PC-3 (cell line): Measurements from ENCODE around the gene TNFRSF1B. TPM values are rescaled to one million over a fixed set of nuclear protein-coding genes. Genes with fewer than 3 reads are reported as not detected.

Experiments
- ATAC-seq: fragments of 200-7000 bp; cut with Tn5 transposase; 2 replicates; pipeline ENCODE4 v1.9.1; 2020; ENCODE audit warnings: mild to moderate bottlenecking, moderate library complexity
- BruUV-seq: library from RNA; stranded (reverse); fragments of 400-500 nt; replicated peaks from 2 replicates; lab custom pipeline; 2021; lab: Mats Ljungman, UMichigan
- CTCF ChIA-PET: fragments of 300-600 bp; sonication (Branson Sonifier 250); formaldehyde crosslinking; loops from one replicate; lab custom pipeline; 2022; ENCODE audit warnings: antibody characterized with exemption; lab: Charles Lee
- POLR2A ChIA-PET: fragments of 300-600 bp; sonication (Branson Sonifier 250); formaldehyde crosslinking; loops from one replicate; lab custom pipeline; 2022; ENCODE audit warnings: antibody characterized with exemption; ENCODE audit not compliant: unreplicated experiment; lab: Charles Lee
- DNase-seq: peaks from one replicate; pipeline ENCODE4 v3.0.0-alpha.2; 2015
- H2AFZ ChIP-seq: fragments of 300-600 bp; sonication (generic); 2 replicates; pipeline ENCODE4 v1.6.0; 2016; ENCODE audit warnings: antibody characterized with exemption, low read length
- H3F3A ChIP-seq: fragments of 300-600 bp; sonication (generic); one replicate; pipeline ENCODE4 v1.6.0; 2017; ENCODE audit warnings: antibody characterized with exemption, low read length, control low read depth, mild to moderate bottlenecking; ENCODE audit not compliant: unreplicated experiment
- H3K27ac ChIP-seq: fragments of 300-600 bp; sonication (generic); 2 replicates; pipeline ENCODE4 v1.5.1; 2016; ENCODE audit warnings: mild to moderate bottlenecking, low read length
- H3K27me3 ChIP-seq: fragments of 300-600 bp; sonication (generic); 2 replicates; pipeline ENCODE4 v1.6.1; 2016; ENCODE audit warnings: low read length, mixed read lengths
- H3K36me3 ChIP-seq: fragments of 300-600 bp; sonication (generic); 2 replicates; pipeline ENCODE4 v1.6.1; 2016; ENCODE audit warnings: low read depth, mixed run types, low read length, mixed read lengths
- H3K4me1 ChIP-seq: fragments of 300-600 bp; sonication (generic); 2 replicates; pipeline ENCODE4 v1.5.1; 2016; ENCODE audit warnings: low read length; ENCODE audit not compliant: insufficient read depth
- H3K4me2 ChIP-seq: fragments of 300-600 bp; sonication (generic); 2 replicates; pipeline ENCODE4 v1.6.0; 2016; ENCODE audit warnings: low read length
- H3K4me3 ChIP-seq: fragments of 300-600 bp; sonication (generic); 2 replicates; pipeline ENCODE4 v1.5.1; 2016; ENCODE audit warnings: mild to moderate bottlenecking, low read length, mixed read lengths
- H3K79me2 ChIP-seq: fragments of 300-600 bp; sonication (generic); 2 replicates; pipeline ENCODE4 v1.6.1; 2017; ENCODE audit warnings: low read length, mixed read lengths
- H3K9ac ChIP-seq: fragments of 300-600 bp; sonication (generic); 2 replicates; pipeline ENCODE4 v1.6.0; 2016; ENCODE audit warnings: mild to moderate bottlenecking, low read length
- H3K9me2 ChIP-seq: fragments of 300-600 bp; sonication (generic); replicated peaks from 2 replicates; pipeline ENCODE4 v1.6.1; 2016; ENCODE audit warnings: mixed run types, low read length, mixed read lengths
- H3K9me3 ChIP-seq: fragments of 300-600 bp; sonication (generic); 2 replicates; pipeline ENCODE4 v1.6.1; 2016; ENCODE audit warnings: low read length, mixed read lengths
- H4K20me1 ChIP-seq: fragments of 300-600 bp; sonication (generic); 2 replicates; pipeline ENCODE4 v1.6.1; 2016; ENCODE audit warnings: low read length, mixed read lengths
- EZH2 ChIP-seq: fragments of 300-600 bp; sonication (generic); IDR thresholded peaks from one replicate; pipeline ENCODE4 v1.6.1; 2017; ENCODE audit warnings: antibody characterized with exemption, mild to moderate bottlenecking, low read length; ENCODE audit not compliant: unreplicated experiment
- EZH2phosphoT487 ChIP-seq: fragments of 300-600 bp; sonication (generic); IDR thresholded peaks from 2 replicates; pipeline ENCODE4 v1.6.1; 2018; ENCODE audit warnings: mild to moderate bottlenecking, antibody characterized with exemption, low read length, borderline replicate concordance
- intact Hi-C: fragments of 100-400 bp; cut with micrococcal nuclease; formaldehyde crosslinking; loops from 2 replicates; pipeline ENCODE4 v1.9.0; 2023
- total RNA-seq: library from RNA; depleted of rRNA; stranded (reverse); fragments of >200 nt; gene quantifications from 2 replicates; pipeline ENCODE4 v1.2.3, GENCODE V29; 2014
- TF ChIP-seq, protein P1 (sequence below): fragments of 300-600 bp; sonication (generic); conservative IDR thresholded peaks from 2 replicates; pipeline ENCODE4 v1.5.1; 2017; ENCODE audit warnings: antibody characterized with exemption, low read depth, mild to moderate bottlenecking, low read length

The TNFRSF1B gene
- total RNA-seq, 1 experiment from 2014 or later: 1.3 TPM

DNA sequence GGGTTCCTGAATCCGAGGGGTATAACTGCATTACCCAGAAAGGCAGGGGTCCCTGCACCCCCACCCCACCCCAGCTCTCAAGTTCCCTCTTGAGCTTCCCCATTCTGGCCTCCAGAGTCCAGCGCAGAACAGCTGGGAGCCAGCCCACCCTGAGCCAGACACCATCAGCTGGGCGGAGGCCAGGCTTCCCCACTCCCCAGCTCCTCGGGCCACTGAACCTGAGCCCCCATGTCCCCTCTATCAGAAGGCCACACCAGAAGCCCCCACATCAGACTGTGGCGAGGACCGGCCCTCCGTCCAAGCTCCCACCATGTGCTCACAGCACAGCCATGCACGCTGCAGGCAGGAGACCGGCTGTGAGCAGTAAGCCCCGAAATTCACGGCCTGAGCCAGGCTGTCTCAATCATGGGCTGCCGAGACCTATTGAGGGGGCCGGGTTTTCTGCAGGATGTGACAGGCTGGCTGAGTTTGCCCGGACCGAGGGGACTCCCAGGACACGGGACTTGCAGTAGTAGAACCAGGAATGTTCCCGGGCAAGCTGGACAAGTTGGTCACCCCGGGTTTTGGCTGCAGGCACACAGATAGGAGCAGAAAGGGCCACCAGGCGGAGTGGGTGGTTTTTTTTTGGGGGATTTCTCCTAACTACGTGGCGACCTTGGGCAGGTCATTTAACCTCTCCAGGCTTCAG lies 25.5 kb upstream of the TNFRSF1B start:
- Histone ChIP-seq H3F3A (no peaks in the 10 kb centered on the region), H3K4me1 (peaks cover 14% of the 10 kb centered on the region), H3K9me2 (no peaks in the 10 kb centered on the region), H3K27me3 (no peaks in the 10 kb centered on the region), H4K20me1 (no peaks in the 10 kb centered on the region), H3K27ac (no peak overlapping the region), H3K79me2 (no peaks in the 10 kb centered on the region), H2AFZ (no peak overlapping the region), H3K4me3 (no peak overlapping the region), H3K9me3 (no peaks in the 10 kb centered on the region), H3K4me2 (no peak overlapping the region), H3K36me3 (no peaks in the 10 kb centered on the region), H3K9ac (no peak overlapping the region)
- no TSS peak for BruUV-seq
- CTCF ChIA-PET: no interaction called here
- TF ChIP-seq EZH2phosphoT487: no peak
- TF ChIP-seq, protein P1, sequence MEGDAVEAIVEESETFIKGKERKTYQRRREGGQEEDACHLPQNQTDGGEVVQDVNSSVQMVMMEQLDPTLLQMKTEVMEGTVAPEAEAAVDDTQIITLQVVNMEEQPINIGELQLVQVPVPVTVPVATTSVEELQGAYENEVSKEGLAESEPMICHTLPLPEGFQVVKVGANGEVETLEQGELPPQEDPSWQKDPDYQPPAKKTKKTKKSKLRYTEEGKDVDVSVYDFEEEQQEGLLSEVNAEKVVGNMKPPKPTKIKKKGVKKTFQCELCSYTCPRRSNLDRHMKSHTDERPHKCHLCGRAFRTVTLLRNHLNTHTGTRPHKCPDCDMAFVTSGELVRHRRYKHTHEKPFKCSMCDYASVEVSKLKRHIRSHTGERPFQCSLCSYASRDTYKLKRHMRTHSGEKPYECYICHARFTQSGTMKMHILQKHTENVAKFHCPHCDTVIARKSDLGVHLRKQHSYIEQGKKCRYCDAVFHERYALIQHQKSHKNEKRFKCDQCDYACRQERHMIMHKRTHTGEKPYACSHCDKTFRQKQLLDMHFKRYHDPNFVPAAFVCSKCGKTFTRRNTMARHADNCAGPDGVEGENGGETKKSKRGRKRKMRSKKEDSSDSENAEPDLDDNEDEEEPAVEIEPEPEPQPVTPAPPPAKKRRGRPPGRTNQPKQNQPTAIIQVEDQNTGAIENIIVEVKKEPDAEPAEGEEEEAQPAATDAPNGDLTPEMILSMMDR: no peak
- TF ChIP-seq EZH2: no peak
- POLR2A ChIA-PET: no interaction called here
- no peak for DNase-seq
- ATAC-seq: no peak
- intact Hi-C loops: no loop called here

DNA sequence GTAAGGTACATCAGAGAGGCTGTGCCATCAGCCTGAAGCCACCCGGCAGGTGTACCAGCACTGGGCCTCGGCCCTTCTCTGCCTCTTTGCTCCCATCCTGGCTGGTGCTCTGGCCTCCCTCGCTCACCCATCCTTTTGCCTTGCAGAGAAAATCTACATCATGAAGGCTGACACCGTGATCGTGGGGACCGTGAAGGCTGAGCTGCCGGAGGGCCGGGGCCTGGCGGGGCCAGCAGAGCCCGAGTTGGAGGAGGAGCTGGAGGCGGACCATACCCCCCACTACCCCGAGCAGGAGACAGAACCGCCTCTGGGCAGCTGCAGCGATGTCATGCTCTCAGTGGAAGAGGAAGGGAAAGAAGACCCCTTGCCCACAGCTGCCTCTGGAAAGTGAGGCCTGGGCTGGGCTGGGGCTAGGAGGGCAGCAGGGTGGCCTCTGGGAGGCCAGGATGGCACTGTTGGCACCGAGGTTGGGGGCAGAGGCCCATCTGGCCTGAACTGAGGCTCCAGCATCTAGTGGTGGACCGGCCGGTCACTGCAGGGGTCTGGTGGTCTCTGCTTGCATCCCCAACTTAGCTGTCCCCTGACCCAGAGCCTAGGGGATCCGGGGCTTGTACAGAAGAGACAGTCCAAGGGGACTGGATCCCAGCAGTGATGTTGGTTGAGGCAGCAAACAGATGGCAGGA lies 24.5 kb upstream of the TNFRSF1B start:
- Histone ChIP-seq H3K4me3 (no peak overlapping the region), H3K27ac (no peak overlapping the region), H3K4me2 (no peak overlapping the region), H3K9ac (no peak overlapping the region), H3K36me3 (no peaks in the 10 kb centered on the region), H3K9me2 (no peaks in the 10 kb centered on the region), H3K27me3 (no peaks in the 10 kb centered on the region), H4K20me1 (no peaks in the 10 kb centered on the region), H3K4me1 (peaks cover 14% of the 10 kb centered on the region), H2AFZ (no peak overlapping the region), H3K79me2 (no peaks in the 10 kb centered on the region), H3F3A (no peaks in the 10 kb centered on the region), H3K9me3 (no peaks in the 10 kb centered on the region)
- ChIA-PET POLR2A (no interaction called here), CTCF (interaction anchor here (0.6 kb wide), 1 partner anchor 102 kb away, joined by 4 read pairs; no protein-coding TSS in a partner anchor)
- DNase-seq (no peak), ATAC-seq (no peak)
- intact Hi-C loops: no loop called here
- TF ChIP-seq, protein P1: no peak
- no TSS peak for BruUV-seq
